Thoracic aorta (tissue), 2 donors: ENCODE results near the gene RPL36A. TPM values are rescaled to one million over a fixed set of nuclear protein-coding genes. Genes with fewer than 3 reads are reported as not detected.

ENCODE experiments used
- ATAC-seq: fragments of 150-250 bp; one replicate; pipeline ENCODE4 v1.8.0; 2017; ENCODE audit warnings: low read depth; ENCODE audit not compliant: insufficient number of reproducible peaks, low FRiP score
- DNase-seq: peaks from one replicate; pipeline ENCODE4 v3.0.0-alpha.2; 2020; ENCODE audit warnings: low spot score
- H3K27ac ChIP-seq, 2 donors: fragments of 200-600 bp; sonication (generic); 1 replicate in 1 of 2; 2 replicates in 1 of 2; pipeline ENCODE4 v1.5.1; 2016; ENCODE audit warnings: mild to moderate bottlenecking in 2 of 2, moderate library complexity in 2 of 2
- H3K27me3 ChIP-seq: fragments of 200-600 bp; sonication (generic); replicated peaks from 2 replicates; pipeline ENCODE4 v1.6.0; 2016; ENCODE audit warnings: mild to moderate bottlenecking; ENCODE audit not compliant: insufficient read depth
- H3K36me3 ChIP-seq: fragments of 200-600 bp; sonication (generic); one replicate; pipeline ENCODE4 v1.5.1; 2016
- H3K4me1 ChIP-seq, 2 donors: fragments of 200-600 bp; sonication (generic); 1 replicate in 1 of 2; 2 replicates in 1 of 2; pipeline versions ENCODE4 v1.5.1 to v1.6.0; 2016; ENCODE audit warnings: low read depth in 2 of 2, mild to moderate bottlenecking in 1 of 2; ENCODE audit not compliant: control insufficient read depth in 1 of 2
- H3K4me3 ChIP-seq: fragments of 200-600 bp; sonication (generic); 2 replicates; pipeline ENCODE4 v1.5.1; 2016; ENCODE audit warnings: mild to moderate bottlenecking
- H3K9me3 ChIP-seq: fragments of 200-600 bp; sonication (generic); 2 replicates; pipeline ENCODE4 v1.5.1; 2016
- CTCF ChIP-seq: fragments of 200-600 bp; sonication (generic); IDR thresholded peaks from one replicate; pipeline ENCODE4 v1.5.1; 2019; ENCODE audit warnings: antibody characterized with exemption
- total RNA-seq, 2 donors: library from RNA; depleted of rRNA; stranded (reverse); fragments of >200 nt; gene quantifications; one replicate each; pipeline versions ENCODE4 v1.1.0 to v1.2.3, GENCODE V29; 2016

The RPL36A gene
- total RNA-seq, 2 donors from 2014 or later = 353 to 1,578 TPM

DNA sequence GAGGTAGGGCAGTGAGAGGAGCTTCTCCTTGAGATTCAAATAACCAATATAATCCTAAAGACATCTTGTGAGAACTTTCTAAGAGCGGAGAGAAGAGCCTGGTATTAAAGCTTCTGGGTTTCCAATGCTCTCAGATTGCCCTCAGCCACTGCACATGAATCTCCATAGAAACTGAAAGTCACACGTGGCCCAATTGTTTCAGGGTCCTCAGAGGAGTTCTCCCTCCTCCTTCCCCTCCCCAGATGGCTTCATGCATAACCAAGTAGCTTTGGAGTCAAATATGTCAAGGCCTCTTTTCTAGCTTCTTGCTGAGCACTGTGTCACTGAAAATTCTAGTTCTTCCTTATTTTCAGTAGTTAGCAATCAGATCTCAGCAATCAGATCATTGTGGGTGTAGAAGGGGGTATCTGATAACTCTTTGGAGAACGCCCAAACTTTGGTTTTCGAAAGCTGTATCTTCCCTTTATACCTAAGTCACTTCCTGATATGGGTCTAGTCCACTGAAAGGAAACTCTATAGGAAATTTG is 7.1 kb upstream of the RPL36A start:
- H3K27ac ChIP-seq = no peak overlapping the region
- DNase-seq (no peak), ATAC-seq (no peak)

DNA sequence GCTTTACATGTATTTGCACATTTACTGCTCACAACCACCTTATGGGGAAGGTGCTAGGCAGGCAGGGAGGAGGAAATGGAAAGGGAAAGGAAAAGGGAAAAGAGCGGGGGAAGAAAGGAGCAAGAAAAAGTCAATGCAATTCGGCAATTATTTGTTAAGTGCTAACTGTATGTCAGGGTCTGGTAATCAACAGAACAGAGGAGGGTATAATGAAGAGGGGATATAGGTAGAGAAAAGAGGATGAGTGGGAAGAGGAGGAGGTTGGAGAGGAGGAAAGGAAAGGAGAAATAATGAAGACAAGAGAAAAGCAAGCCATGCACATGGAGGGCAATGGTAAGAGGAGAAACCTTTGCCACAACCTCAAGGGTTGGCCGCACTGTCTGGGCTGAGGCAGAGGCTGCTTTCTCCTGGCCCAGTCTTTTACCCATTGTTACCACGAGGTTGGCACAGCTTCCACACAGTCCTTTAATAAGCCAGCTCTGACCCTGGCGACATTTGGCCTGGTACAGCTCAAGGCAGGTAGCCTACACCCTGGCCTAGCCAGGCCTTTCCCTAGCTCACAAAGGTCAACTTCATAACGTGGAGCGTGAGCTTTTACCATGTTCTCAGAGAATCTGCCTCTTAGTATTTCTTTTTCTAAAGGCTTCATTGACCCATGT is 5.7 kb upstream of the RPL36A start:
- H3K36me3 ChIP-seq = no peaks in the 10 kb centered on the region
- H3K4me3 ChIP-seq = peak overlapping the region; percentile 37
- no peak overlapping the region for H3K27ac ChIP-seq
- ATAC-seq (no peak), DNase-seq (no peak)
- H3K4me1 ChIP-seq = no peaks in the 10 kb centered on the region
- H3K27me3 ChIP-seq = no peaks in the 10 kb centered on the region
- TF ChIP-seq CTCF = no peak
- no peaks in the 10 kb centered on the region for H3K9me3 ChIP-seq

More for the DNA sequence above, 7.1 kb upstream of the RPL36A start:
- no peaks in the 10 kb centered on the region for H3K9me3 ChIP-seq
- H3K4me1 ChIP-seq = no peaks in the 10 kb centered on the region
- H3K27me3 ChIP-seq = no peaks in the 10 kb centered on the region
- no peak overlapping the region for H3K4me3 ChIP-seq
- no peak for TF ChIP-seq CTCF
- H3K36me3 ChIP-seq = no peaks in the 10 kb centered on the region

- Histone ChIP-seq H3K9me3 (no peaks in the 10 kb centered on the region), H3K4me1 (no peaks in the 10 kb centered on the region), H3K27ac (no peak within 1 kb of the TSS), H3K27me3 (no peaks in the 10 kb centered on the region), H3K36me3 (no peaks in the 10 kb centered on the region), H3K4me3 (peak within 1 kb of the TSS; percentile 37)
- no peak for TF ChIP-seq CTCF
- ATAC-seq = no peak
- DNase-seq = no peak
These were observed 4.8 kb upstream of the RPL36A start, which contains the start of gene BTK for GRCh38 chrX:101385795-101386541. Gene BTK (minus strand): TSS chrX:101386191. CDS start chrX:101375284, 10,907 bp downstream.

- Histone ChIP-seq H3K4me3 (no peak overlapping the region), H3K27ac (no peak overlapping the region), H3K4me1 (peaks cover 1 to 5% of the 10 kb centered on the region in 2 donors), H3K27me3 (no peaks in the 10 kb centered on the region), H3K36me3 (no peaks in the 10 kb centered on the region), H3K9me3 (no peaks in the 10 kb centered on the region)
- DNase-seq = no peak
- ATAC-seq = no peak
- TF ChIP-seq CTCF = no peak
These were observed 4.3 kb upstream of the RPL36A start for GRCh38 chrX:101386542-101386885.

DNA sequence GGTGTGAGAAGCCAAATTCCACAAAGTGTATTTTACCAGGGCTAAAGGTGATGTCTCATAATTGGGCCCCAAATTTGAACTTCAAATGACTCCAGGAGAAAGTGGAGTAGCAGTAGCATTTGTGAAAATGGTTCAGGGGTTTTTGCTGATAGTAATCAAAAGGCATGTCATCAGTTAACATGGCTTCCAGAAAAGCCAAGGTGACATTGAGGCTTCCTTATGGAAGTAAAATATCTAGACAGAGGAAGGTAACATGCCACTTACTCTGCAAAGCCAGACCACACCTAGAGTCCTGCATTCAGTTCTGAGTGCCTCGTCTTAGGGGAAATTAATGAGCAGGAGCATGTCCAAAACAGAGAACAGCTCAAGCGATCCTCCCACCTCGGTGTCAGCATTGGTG is 2.2 kb upstream of the RPL36A start:
- no peak for TF ChIP-seq CTCF
- no peaks in the 10 kb centered on the region for H3K9me3 ChIP-seq
- no peak overlapping the region for H3K4me3 ChIP-seq
- ATAC-seq (no peak), DNase-seq (no peak)
- no peaks in the 10 kb centered on the region for H3K27me3 ChIP-seq
- H3K36me3 ChIP-seq = no peaks in the 10 kb centered on the region
- peaks cover 4 to 7% of the 10 kb centered on the region in 2 donors for H3K4me1 ChIP-seq
- H3K27ac ChIP-seq = no peak overlapping the region
